NCI-H146 treated with DMSO at 0.1 percent for 48 hours (cell line): ENCODE measurements around the gene JADE2.
"Not testable (repeated sequence)": the region's sequence is repeated elsewhere in the genome, so short reads cannot be mapped to it uniquely, and the experiment has no call there.

Source experiments
- DNase-seq: peaks from one replicate; lab custom pipeline; 2025; ENCODE audit not compliant: unreplicated experiment; lab: John Stamatoyannopoulos, UW

JADE2 gene

DNA sequence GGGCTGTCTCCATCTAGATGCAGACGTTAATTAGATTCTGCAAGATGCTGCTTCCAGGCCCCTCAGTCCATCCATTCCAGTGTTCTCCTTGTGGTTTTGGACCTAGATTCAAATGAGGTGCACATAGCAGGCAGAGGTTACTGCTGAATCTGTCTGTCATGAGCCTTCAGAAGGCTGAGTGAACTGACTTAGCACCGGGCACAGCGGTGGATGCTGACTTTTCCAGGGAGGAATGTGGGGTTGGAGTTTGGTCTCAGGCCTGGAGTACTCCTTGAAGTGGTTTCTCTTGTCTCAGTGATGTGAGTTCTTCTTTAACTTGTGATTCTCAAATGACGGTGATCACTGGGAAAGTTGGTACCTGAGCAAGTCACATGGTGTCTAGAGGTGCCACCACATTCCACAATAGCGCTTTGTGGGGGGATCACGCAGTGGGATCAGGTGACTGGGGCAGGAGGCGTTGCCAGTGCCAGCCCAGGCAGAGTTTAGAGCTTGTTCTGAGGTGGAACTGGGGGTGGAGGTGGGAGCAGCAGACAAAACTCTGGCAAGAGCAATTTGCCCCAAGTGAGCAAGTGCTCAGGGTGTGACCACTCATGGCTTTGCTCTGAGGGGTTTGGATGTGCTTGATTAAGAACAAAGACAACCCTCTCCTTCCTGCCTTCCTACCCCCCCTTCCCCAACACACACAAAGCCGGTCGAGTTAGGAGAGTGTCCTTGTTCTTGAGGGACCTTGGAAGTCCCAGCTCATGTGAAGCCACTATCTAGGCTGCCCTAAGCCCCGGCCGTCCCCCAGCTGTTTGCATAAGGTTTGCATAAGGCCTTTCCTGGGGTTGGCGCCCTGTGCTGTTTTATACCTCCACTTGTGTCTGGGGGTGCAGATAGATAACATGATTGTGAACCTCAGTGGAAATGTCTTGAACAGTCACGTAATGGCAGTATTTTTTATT is 25.1 kb downstream of the JADE2 start:
- DNase-seq: no peak

DNA sequence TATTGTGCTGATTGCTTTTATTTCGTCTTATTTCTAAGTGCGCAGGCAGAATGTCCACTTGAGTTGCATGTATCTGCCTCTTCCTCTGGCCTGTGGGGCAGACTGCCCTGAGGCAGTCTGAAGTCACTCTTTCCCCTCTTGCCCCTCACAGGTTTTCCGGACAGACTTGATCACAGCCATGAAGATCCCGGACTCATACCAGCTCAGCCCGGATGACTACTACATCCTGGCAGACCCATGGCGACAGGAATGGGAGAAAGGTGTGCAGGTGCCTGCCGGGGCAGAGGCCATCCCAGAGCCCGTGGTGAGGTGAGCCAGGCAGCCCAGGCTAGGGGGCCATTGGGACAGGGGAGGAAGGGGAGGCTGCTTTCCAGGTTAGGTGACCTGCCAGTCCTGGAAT is 26.4 kb downstream of the JADE2 start:
- no peak for DNase-seq

DNA sequence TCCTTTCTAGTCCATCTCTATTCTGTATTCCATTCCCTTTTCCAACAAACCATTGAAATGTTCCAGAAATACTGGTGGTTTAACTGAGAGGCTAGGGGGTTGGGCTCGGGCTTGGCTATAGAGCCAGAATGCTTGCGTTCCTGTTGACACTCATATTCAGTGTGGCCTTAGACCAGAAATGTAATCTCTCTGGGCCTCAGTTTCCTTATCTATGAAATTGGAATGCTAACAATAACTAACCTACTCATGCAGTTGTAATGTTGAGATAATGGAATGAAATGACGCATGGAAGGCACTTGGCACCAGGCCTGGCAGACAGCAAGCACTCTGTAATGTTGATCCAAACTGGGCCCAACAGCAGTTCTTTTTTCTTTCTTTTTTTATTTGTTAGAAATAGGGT is 26.8 kb downstream of the JADE2 start:
- DNase-seq: no peak

DNA sequence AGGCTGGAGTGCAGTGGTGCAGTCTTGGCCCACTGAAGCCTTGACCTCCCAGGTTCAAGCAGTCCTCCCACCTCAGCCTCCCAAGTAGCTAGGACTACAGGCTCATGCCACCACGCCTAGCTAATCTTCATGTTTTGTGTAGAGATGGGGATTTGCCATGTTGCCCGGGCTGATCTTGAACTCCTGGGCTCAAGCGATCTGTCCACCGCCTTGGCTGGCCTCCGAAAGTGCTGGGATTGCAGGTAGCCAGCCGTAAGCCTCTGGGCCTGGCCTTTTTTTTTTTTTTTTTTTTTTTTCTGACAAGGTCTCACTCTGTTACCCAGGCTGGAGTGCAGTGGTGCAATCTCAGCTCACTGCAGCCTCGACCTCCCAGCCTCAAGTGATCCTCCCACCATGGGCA is 27.2 kb downstream of the JADE2 start:
- DNase-seq: not testable (repeated sequence)

DNA sequence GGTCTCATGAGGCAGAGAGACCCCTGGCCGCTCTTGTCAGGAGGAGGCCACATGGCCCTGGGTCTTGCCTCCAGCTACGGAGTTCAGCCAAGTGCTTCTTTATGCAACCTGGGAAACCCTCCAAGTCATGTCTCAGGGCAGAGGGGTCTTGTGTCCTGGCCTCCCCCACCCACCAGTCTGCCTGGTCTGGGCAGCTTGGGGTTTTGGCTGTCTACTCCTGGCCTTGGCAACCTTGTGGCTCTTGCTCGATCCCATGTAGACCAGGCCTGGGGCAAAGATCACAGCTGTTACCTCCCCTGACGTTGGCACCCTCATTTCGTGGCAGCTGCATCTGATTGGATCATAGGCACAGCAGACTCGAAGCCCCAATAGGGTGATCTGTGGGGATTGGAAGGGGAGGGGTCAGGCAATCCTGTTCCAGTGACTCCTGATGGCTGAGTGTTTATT is 28.4 kb downstream of the JADE2 start:
- DNase-seq: no peak

DNA sequence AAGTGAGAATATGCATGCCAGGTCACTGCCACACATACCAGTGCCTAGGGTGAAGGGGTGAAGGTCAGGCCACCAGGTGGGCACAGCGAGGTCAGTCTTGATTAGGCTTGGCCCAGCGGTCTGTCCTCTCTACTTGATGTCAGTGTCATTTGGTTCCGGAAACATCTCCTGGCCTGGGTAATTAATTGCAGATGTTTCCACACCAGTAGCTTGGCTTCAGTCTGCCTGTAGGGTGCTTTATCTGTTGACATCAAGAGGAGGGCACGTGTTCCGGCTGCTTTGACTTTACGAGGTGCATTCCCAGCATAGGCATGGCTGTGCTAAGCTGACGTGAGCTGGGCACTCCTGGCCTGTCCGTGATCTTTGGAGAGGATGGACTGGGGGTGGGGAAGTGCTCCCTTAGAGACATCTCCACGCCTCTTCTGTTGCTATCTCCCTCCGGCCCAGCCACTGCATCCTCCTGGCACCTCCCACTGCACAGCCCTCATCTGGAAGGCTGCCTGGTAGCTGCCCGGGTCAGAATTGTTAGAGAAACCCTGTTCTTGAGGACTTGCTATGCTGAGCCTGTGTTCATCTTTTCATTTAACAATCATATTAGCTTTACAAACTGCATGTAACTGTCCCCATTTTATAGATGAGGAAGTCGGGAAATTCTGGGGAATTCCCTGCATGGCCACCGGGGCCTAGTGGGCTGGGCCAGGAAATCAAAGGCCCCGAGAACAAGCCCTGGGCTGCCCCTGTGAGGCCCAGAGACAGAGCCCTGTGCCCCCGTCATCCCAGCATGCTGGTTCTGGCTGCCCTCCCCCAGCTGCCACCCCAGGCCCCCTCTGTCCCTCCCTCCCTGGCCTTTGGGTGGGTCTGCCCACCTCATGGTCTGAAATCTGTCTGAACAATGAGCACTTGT is 29.1 kb downstream of the JADE2 start:
- DNase-seq: no peak

DNA sequence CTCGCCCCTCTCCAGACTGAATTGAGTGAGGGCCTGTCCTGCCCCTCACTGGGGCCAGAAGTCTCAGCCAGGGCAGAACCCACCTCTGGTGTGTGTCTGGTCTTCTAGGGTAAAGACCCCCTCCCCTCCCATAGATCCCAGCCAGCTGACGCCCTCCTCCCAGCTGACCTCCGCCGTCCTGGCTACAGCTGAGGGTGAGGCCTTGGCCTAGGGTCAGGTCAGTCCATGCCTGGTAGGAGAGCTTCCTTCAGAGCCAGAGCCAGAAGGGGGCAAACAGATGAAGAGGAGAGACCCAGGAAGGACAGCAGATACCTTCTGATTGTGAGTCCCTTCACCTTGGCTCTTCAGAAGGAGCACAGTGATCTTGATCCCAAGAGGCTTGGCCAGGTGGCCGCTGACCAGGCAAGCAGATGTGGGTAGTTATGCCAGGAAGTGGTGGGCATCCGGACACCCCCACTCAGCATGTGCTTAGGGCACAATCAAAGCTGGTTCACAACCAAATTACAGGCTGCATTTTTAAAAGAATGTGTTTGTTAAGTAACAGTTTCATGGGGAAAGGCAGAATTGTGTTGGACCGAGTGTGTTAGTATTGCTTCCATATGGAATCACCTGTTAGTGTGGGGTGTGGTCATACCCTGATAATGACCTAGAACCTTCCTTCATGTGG is 29.9 kb downstream of the JADE2 start:
- DNase-seq: no peak

DNA sequence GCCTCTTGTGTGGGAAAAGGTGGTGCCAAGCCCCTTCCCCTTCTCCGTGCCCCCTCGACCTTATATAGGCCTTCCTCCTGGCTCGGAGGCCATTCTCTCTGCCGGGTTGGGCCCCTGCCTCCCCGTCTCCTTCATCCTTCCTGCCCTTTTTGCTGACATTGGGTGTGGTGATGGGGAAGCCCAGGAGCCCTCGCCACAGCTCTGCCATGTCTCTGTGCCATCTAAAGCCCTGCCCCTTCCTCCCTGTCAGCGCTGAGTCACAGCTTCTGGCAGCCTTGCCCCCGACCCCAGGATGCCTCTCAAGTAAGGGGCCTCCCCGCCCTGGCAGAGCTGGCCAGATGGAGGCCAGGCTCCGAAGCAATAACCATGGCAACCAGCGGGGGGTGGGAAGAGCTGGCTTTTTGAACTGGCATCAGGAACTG is 30.4 kb downstream of the JADE2 start:
- no peak for DNase-seq

DNA sequence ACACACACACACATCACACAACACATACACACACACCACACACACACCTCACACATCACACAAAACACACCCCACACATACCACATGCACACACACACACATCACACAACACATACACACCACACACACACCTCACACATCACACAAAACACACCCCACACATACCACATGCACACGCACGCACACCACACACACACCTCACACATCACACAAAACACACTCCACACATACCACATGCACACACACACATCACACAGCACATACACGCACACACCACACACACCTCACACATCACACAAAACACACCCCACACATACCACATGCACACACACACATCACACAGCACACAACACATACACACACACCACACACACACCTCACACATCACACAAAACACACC is 31.1 kb downstream of the JADE2 start:
- DNase-seq: not testable (repeated sequence)

DNA sequence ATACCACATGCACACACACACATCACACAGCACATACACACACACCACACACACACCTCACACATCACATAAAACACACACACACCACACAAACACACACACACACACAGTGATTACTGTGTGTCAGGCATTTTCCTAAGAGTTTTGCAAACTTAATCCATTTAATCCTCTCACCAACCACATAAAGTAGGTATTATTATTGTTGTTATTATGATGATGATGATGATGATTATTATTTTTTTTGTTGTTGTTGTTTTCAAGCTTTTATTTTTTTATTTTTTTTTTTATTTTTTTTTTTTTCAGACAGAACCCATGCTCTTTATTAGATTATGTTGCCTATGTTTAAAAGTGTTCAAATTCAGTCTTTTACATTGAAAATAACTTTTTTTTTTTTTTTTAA is 31.5 kb downstream of the JADE2 start:
- no peak for DNase-seq

DNA sequence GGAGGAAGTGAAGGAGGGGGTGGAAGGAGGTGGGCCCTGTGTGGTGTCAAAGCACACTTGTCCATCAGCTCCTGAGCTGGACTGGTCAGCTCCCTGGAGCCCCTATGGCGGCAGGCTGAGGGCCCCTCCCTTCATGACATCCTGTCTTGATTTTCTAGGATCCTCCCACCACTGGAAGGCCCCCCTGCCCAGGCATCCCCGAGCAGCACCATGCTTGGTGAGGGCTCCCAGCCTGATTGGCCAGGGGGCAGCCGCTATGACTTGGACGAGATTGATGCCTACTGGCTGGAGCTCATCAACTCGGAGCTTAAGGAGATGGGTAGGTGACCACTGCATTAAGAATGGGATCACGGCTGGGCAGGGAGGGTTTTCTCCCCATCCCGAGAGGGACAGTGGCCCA is 34.2 kb downstream of the JADE2 start:
- no peak for DNase-seq

DNA sequence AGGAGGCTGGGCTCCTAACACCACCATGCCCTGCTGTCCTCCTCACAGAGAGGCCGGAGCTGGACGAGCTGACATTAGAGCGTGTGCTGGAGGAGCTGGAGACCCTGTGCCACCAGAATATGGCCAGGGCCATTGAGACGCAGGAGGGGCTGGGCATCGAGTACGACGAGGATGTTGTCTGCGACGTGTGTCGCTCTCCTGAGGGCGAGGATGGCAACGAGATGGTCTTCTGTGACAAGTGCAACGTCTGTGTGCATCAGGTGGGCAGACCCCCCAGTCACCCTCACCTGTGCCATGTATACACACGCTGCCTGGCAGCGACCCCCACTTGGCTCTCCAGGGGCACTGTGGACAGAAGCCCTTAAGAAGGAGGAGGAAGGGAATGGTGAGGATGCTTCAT is 35.2 kb downstream of the JADE2 start:
- DNase-seq: no peak

DNA sequence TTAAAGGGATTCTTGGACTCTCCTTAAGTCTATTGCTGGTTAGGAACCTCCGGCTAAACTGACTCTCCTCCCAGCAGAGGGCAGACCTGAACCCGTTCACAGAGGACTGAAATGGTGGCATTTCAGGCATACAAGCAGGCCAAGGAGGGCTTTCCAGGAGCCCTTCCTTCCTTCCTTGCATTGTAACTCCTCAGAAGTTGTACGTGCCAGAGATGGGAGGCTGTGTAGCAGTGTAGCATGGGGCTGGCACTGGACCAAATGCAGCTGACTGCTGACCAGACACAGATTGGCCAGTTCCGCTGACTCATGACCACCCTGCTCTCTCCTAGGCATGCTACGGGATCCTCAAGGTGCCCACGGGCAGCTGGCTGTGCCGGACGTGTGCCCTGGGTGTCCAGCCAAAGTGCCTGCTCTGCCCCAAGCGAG is 36.4 kb downstream of the JADE2 start:
- no peak for DNase-seq

DNA sequence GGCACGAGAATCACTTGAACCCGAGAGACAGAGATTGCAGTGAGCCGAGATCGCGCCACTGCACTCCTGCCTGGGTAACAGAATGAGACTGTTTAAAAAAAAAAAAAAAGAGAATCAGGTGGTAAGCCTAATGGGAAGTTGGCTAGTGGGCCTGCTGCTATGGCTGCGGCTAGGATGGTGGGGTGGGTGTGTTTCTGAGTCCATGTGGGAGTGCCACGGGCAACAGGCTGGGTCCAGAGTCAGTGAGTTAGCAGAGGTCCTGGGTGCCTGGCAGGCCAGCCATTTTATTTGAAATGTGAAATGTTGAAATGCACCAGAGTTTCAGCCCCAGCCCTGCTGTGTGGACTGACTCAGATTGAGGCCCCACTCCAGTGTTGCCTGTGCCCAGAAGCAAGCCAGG is 37.8 kb downstream of the JADE2 start:
- no peak for DNase-seq

DNA sequence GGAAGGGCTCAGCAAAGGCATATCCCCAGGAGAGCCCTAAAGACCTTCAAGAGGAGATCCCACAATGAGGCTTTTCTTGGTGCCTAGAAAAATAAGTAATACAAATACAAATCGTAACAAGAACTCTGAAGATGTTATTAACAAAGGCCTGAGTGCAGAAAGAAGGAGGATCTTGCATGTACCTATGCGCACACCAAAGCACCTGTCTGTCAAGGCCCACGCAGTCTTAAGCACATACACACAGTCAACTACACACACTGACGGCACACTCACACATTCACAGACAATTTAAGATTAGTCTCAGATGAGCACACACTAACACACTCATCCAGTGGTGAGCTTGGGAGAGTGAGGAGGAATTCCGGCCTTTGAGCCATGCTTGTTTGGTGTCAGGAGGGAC is 38.5 kb downstream of the JADE2 start:
- no peak for DNase-seq

DNA sequence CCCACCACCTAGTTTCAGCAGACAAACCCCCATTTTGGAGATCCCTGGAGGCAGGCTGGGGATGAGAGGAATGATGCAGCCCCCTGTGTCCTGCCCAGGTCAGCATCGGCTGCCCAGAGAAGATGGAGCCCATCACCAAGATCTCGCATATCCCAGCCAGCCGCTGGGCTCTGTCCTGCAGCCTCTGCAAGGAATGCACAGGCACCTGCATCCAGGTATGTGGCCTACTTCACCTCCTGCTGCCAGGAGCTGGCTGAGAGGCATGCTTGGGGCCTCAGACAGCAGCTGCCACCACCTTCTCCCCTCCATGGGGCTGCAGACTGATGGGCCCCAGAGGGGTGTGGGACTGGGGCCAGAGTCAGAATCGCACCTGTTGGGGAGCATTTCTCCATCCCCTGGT is 38.9 kb downstream of the JADE2 start:
- DNase-seq: no peak

DNA sequence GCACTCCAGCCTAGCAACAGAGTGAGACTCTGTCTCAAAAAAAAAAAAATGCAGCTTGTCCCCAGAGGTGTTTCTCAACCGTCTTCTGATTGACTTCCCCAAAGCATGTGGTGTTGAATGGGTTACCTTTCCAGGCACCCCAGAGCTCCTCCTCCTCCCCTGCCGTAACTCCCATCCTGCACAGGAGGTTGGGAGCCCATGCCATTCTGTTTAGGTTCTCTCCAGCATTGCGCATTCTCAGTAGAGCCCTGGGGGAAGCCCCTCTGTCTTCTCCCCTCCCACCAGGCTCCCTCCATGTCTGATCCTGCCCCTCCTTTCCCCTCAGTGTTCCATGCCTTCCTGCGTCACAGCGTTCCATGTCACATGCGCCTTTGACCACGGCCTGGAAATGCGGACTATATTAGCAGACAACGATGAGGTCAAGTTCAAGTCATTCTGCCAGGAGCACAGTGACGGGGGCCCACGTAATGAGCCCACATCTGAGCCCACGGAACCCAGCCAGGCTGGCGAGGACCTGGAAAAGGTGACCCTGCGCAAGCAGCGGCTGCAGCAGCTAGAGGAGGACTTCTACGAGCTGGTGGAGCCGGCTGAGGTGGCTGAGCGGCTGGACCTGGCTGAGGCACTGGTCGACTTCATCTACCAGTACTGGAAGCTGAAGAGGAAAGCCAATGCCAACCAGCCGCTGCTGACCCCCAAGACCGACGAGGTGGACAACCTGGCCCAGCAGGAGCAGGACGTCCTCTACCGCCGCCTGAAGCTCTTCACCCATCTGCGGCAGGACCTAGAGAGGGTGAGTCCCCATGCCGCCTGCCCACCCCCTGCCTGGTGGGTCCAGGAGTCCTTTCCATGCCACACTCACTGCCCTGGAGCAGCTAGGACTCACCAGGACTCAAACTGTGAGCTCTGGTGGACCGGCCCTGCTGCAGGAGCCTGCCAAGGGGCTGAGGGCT is 40.6 kb downstream of the JADE2 start:
- no peak for DNase-seq

DNA sequence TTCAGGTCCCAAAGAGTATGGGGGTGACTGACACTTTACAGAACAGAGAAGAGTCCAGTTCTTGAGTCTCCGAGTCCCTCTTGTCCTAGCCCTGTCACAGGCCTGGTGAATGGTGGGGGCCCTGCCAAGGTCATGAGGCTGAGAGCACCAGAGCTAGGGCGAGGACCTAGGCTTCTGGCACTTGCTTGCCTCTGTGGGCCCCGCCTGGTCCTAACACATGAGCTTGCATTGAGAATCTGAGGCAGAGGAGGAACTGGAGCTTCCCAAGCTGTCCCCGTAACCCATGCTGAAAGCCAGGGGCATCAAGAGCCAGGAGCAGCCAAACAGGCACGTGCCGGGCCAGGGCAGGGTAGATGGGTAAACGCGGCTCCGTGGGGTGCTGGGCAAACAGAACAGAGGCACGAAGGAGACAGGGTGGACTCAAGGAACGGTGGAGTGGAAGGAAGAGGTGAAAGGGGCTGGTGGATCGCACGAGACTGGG is 41.3 kb downstream of the JADE2 start:
- DNase-seq: no peak

DNA sequence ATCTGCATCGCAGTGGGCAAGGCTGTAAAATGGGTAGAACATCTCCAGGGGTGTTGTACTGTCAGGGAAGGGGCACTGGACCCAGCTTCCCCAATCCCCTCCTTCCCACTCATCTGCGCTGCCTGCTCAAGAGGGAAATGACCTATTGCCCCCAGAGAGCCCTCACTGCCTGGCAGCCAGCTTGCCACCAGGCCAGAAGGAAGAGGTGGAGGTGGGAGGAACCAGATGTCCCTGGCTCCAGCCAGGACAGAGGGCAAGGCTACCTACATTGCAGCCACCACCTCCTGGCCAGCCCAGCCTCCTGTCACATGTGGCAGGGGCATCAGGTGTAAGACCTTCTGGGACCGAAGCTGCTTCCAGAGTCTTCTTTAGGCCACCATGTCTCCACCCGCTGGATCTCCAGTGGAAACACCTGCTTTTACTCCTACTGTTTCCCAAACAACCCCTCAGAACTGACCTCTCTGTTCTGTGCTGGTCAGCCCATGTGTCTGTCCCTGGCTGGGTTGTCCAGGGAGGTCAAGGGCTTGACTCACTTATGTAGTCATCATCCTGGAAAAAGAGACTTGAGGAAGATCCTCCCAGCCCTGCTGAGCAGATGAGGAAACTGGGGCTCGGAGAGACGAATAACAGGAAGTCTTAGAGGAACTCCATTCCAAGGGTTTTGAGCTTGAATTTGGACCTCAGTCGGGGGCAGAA is 42.3 kb downstream of the JADE2 start:
- DNase-seq: no peak

DNA sequence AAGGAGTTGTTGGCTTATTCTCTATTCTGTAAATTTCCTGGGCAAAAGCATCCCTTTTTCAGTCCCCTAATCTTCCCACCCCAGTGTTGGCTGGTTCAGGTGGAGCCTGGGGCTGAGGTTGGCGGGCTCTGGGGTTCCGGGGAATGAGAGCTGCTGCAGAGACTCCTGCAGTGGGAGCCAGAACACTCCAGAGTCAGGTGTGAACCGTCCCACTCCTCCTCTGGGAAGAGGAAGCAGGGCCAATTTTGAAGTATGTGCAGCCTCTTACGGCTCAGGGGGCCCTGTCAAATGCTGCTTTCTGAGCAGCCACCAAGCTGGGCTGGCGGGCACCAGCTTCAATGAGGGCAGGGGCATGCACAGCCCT is 42.8 kb downstream of the JADE2 start:
- DNase-seq: no peak
